Vagina (tissue), 1 donor: ENCODE results near the gene STAP1. TPM values are rescaled to one million over a fixed set of nuclear protein-coding genes. Genes with fewer than 3 reads are reported as not detected.

Experiments
- small RNA-seq: library from RNA; depleted of rRNA; stranded (forward); fragments of <200 nt; gene quantifications from one replicate; pipeline ENCODE3, GENCODE V24; 2016
- total RNA-seq: library from RNA; depleted of rRNA; stranded (reverse); fragments of >200 nt; gene quantifications from one replicate; pipeline ENCODE4 v1.2.3, GENCODE V29; 2016

STAP1 gene
- total RNA-seq, 1 donor from 2014 or later = not detected

Small RNA genes lying within 50 kb of the gene (small RNA-seq; reads per million reads assigned to genes)
- not detected for gene AC096720.1

Other genes with a start within 250 kb of the STAP1 start
- gene CENPC, start 13.2 kb upstream of the STAP1 start, total RNA-seq = 24.6 TPM
- gene UBA6, start 142.4 kb downstream of the STAP1 start, total RNA-seq = 36.3 TPM
- gene GNRHR, start 195.7 kb downstream of the STAP1 start, total RNA-seq = not detected